Sigmoid colon (tissue), 4 donors: ENCODE results near the gene IFNL4.

ENCODE experiments used
- CTCF ChIP-seq, 4 experiments: fragments of 450-650 bp in 3 of 4; fragments of 200-600 bp in 1 of 4; IDR thresholded peaks; one replicate each; pipeline ENCODE4 v1.5.1; 2016 to 2019; ENCODE audit warnings: antibody characterized with exemption in 4 of 4, mild to moderate bottlenecking in 3 of 4, moderate library complexity in 2 of 4
- POLR2A ChIP-seq, 2 donors: fragments of 450-650 bp; IDR thresholded peaks; one replicate each; pipeline ENCODE4 v1.6.1; 2016; ENCODE audit warnings: antibody characterized with exemption in 2 of 2, mild to moderate bottlenecking in 2 of 2, moderate library complexity in 2 of 2
- POLR2AphosphoS5 ChIP-seq, 4 donors: sonication (generic); formaldehyde crosslinking; IDR thresholded peaks; one replicate each; pipeline ENCODE4 v1.6.1; 2017; ENCODE audit warnings: antibody characterized with exemption in 4 of 4

GRCh38 chr19:39203372-39204341, 45.0 kb downstream of the IFNL4 start, which contains the start of gene SYCN:
- TF ChIP-seq CTCF (IDR thresholded peaks at IDR 0.05) (no peak), POLR2A (IDR thresholded peaks at IDR 0.05) (no peak), POLR2AphosphoS5 (IDR thresholded peaks at IDR 0.05) (no peak)
